ENCODE data around the gene SMARCD2. TPM values are rescaled to one million over a fixed set of nuclear protein-coding genes. Genes with fewer than 3 reads are reported as not detected.
"Not testable (repeated sequence)": the region's sequence is repeated elsewhere in the genome, so short reads cannot be mapped to it uniquely, and the experiment has no call there.

The SMARCD2 gene
- total RNA-seq, 2 donors from 2014 or later: 102 to 136 TPM

DNA sequence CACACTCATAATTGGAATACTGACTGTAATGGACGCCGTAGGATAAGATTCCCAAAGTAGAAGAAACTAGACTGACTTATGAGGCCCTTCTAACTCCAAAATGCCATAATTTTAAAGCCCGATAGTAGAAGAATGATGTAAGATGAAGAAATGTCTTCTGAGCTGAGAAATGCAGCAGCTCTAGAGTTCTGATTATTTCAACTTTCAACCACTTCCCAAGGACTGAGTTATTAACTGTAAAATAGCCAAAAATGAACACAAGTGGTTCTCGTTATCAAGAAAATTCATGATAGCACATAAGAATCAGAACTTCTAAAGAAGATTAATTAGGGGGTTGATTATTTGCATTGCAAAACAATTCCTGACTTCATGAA is 27.8 kb upstream of the SMARCD2 start:
- H3K4me1 Mint-ChIP-seq (ENCODE audit: low read depth in 2 of 2); DNase-seq (ENCODE audit: low spot score); H3K27ac Mint-ChIP-seq; H3K36me3 Mint-ChIP-seq; H3K27me3 Mint-ChIP-seq; H3K9me3 Mint-ChIP-seq; ATAC-seq; H3K4me3 Mint-ChIP-seq: not testable (repeated sequence)

GRCh38 chr17:63869491-63870291 is 27.2 kb upstream of the SMARCD2 start:
- not testable (repeated sequence) for H3K27ac Mint-ChIP-seq; ATAC-seq; H3K4me3 Mint-ChIP-seq; H3K9me3 Mint-ChIP-seq; DNase-seq (ENCODE audit: low spot score); H3K4me1 Mint-ChIP-seq (ENCODE audit: low read depth in 2 of 2); H3K36me3 Mint-ChIP-seq; H3K27me3 Mint-ChIP-seq

DNA sequence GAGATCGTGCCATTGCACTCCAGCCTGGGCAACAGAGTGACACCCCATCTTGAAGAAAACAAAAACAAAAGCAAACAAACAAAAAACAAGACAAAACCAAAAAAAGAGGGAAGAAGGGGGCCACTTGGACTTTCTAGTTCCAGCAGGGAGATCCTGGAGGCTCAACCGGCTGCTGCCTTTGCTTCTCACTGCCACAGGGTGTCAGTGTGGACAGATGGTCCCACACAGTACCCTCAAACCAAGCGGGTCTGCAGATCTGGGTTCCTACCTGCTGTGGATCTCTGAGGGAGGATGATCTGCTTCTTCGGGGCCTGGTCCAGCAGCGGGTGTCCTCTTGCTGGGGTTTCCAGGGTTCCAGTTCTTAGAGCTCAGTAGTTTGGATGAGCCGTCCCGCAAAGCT is 24.1 kb upstream of the SMARCD2 start:
- ATAC-seq; H3K4me1 Mint-ChIP-seq (ENCODE audit: low read depth in 2 of 2); H3K27ac Mint-ChIP-seq; H3K9me3 Mint-ChIP-seq; H3K27me3 Mint-ChIP-seq; H3K36me3 Mint-ChIP-seq; DNase-seq (ENCODE audit: low spot score); H3K4me3 Mint-ChIP-seq: not testable (repeated sequence)

- Mint-ChIP-seq H3K27me3 (peaks cover 0 to 7% of the 10 kb centered on the region in 2 donors), H3K27ac (no peak overlapping the region), H3K4me1 (ENCODE audit: low read depth in 2 of 2) (no peaks in the 10 kb centered on the region), H3K4me3 (no peak overlapping the region), H3K9me3 (no peaks in the 10 kb centered on the region), H3K36me3 (no peaks in the 10 kb centered on the region)
- no peak for DNase-seq (ENCODE audit: low spot score)
- no peak for ATAC-seq
Observed at GRCh38 chr17:63859257-63859656, 16.8 kb upstream of the SMARCD2 start.

DNA sequence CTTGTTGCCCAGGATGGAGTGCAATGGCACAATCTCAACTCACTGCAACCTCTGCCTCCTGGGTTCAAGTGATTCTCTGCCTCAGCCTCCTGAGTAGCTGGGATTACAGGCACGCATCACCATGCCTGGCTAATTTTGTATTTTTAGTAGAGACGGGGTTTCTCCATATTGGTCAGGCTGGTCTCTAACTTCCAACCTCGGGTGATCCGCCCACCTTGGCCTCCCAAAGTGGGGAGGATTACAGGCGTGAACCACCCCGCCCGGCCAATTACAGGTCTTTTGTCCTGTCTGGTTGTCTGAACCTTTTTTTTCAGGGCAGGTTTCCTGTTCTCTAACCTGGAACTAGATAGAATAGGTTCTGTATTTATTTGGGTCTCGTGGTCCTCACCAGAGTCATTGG is 13.9 kb upstream of the SMARCD2 start:
- DNase-seq (ENCODE audit: low spot score); H3K4me3 Mint-ChIP-seq; H3K4me1 Mint-ChIP-seq (ENCODE audit: low read depth in 2 of 2); H3K27me3 Mint-ChIP-seq; H3K9me3 Mint-ChIP-seq; H3K27ac Mint-ChIP-seq; ATAC-seq; H3K36me3 Mint-ChIP-seq: not testable (repeated sequence)

DNA sequence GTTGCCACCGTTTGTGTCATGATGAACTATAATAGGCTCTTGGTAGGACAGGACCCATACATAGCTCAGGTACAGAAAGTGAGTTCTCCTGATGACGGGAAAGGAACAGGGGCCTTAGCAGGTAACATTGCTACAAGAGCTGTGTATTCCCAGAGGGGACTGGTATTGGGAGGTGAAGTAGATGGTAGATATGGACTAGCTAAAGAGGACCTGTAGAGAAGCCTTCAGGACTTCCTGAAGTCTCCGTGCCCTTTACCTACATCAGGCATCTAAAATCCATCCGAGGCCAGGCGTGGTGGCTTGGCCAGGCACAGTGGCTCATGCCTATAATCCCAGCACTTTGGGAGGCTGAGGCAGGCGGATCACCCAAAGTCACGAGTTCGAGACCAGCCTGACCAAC is 12.7 kb upstream of the SMARCD2 start:
- no peaks in the 10 kb centered on the region for H3K4me1 Mint-ChIP-seq (ENCODE audit: low read depth in 2 of 2)
- ATAC-seq (no peak), DNase-seq (ENCODE audit: low spot score) (no peak)
- no peak overlapping the region for H3K4me3 Mint-ChIP-seq
- no peak overlapping the region for H3K27ac Mint-ChIP-seq
- peaks cover 0 to 5% of the 10 kb centered on the region in 2 donors for H3K27me3 Mint-ChIP-seq
- H3K9me3 Mint-ChIP-seq: no peaks in the 10 kb centered on the region
- H3K36me3 Mint-ChIP-seq: no peaks in the 10 kb centered on the region

DNA sequence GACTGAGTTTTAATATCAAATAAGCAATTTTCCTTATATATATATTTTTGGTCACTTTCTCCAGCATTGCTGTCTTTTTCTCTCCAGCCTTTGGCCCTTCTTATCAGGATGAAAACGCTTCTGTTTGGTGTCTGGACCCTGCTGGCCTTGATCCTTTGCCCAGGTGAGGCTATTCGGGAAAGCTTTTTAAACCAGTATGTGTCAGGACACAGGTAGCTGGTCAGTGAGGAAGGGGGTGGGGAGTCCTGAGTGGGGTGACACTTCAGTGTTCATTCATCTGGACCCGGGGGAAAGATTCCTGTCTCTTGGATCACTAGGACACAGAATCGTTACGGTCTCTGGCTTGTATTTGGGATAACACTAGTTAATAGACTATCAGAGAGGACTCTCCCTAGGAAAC is 12.2 kb upstream of the SMARCD2 start:
- H3K27ac Mint-ChIP-seq: no peak overlapping the region
- ATAC-seq (no peak), DNase-seq (ENCODE audit: low spot score) (no peak)
- H3K27me3 Mint-ChIP-seq: peaks cover 0 to under 1% of the 10 kb centered on the region in 2 donors
- H3K4me3 Mint-ChIP-seq: no peak overlapping the region
- H3K36me3 Mint-ChIP-seq: no peaks in the 10 kb centered on the region
- no peaks in the 10 kb centered on the region for H3K9me3 Mint-ChIP-seq
- no peaks in the 10 kb centered on the region for H3K4me1 Mint-ChIP-seq (ENCODE audit: low read depth in 2 of 2)

DNA sequence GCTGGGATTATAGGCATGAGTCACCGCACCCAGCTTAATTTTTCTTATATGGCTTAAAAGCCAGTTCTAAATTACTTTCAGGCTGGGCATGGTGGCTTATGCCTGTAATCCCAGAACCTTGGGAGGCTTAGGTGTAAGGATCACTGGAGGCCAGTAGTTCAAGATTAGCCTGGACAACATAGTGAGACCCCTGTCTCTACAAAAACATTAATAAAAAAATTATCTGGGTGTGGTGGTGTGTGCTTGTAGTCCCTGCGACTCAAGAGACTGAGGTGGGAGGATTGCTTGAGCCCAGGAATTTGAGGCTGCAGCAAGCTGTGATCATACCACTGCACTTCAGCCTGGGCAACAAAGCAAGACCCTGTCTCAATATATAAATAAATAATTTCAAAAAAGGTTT is 10.8 kb upstream of the SMARCD2 start:
- Mint-ChIP-seq H3K36me3 (peaks cover under 1% of the 10 kb centered on the region), H3K27ac (no peak overlapping the region), H3K27me3 (no peaks in the 10 kb centered on the region), H3K4me1 (ENCODE audit: low read depth in 2 of 2) (peaks cover 7% of the 10 kb centered on the region in 2 donors), H3K9me3 (peaks cover under 1% of the 10 kb centered on the region), H3K4me3 (no peak overlapping the region)
- ATAC-seq (no peak), DNase-seq (ENCODE audit: low spot score) (no peak)

DNA sequence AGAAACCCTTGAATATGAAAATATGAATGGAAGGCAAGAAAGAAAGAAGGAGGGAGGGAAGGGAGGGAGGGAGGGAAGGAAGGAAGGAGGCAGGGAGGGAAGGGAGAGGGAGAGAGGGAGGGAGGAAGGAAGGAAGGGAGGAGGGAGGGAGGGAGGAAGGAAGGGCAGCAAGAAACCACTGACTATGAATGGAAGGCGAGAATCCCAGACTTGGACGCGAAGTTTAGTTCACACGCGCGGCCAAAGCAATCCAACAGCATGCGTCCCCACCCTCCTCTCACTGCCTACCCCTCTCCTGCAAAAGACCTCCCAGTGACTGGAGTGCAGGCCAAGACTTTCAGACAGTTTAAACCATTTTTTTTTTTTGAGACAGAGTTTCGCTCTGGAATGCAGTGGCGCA is 7.9 kb upstream of the SMARCD2 start:
- peaks cover 4% of the 10 kb centered on the region for H3K9me3 Mint-ChIP-seq
- peaks cover 6% of the 10 kb centered on the region for H3K36me3 Mint-ChIP-seq
- H3K4me1 Mint-ChIP-seq (ENCODE audit: low read depth in 2 of 2): peaks cover 14% of the 10 kb centered on the region in 2 donors
- no peak overlapping the region for H3K4me3 Mint-ChIP-seq
- no peaks in the 10 kb centered on the region for H3K27me3 Mint-ChIP-seq
- ATAC-seq (no peak), DNase-seq (ENCODE audit: low spot score) (no peak)
- no peak overlapping the region for H3K27ac Mint-ChIP-seq

DNA sequence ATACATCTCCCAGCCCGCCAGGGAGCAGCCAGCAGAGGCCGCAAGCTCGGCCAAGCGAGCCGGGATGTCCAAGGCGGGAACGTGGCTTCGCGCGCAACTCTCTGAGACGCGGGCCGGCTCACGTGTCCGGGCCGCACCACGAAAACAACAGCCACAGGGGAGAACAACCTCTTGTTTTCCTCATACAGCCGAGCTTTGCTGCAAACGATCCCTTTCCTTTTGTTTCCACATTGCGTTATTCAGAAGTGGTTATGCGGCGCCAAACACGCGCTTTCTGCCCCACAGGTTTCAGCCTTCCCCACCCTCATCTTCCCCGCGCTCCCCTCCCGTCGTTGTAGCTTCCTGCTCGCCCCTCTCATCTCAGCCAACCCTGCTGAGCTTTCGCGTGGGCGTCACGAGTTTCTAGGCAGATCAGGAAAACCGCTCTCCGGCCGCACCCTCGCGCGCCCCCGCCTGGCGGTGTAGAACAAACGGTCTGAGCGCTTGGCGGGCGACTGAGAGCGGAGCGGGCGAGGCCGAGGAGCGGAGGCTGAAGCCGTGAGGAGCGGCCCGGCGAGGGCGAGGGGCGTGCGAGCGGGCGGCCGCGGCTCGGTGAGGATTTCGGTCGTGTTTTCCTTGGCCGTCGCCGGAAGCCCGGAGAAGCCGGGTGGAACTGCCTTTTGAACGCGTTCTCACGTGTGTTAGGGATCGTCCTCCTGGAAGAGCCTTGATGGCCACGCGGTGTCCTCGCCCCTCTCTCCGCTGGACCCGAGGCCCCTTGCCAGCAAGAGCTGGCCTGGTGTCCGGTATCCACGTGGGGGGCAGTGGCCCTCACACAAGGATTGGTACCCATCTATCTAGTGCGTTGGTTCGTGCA is 6.6 kb upstream of the SMARCD2 start:
- H3K4me3 Mint-ChIP-seq: peak overlapping the region; percentile 81
- H3K27ac Mint-ChIP-seq: peak overlapping the region; percentile 91 to 99
- ATAC-seq: peak; percentile 96 to 98
- DNase-seq (ENCODE audit: low spot score): peak; percentile 95
- H3K4me1 Mint-ChIP-seq (ENCODE audit: low read depth in 2 of 2): peaks cover 17 to 18% of the 10 kb centered on the region in 2 donors
- peaks cover 4% of the 10 kb centered on the region for H3K9me3 Mint-ChIP-seq
- peaks cover 6% of the 10 kb centered on the region for H3K36me3 Mint-ChIP-seq
- H3K27me3 Mint-ChIP-seq: no peaks in the 10 kb centered on the region

- H3K27me3 Mint-ChIP-seq: no peaks in the 10 kb centered on the region
- H3K4me1 Mint-ChIP-seq (ENCODE audit: low read depth in 2 of 2): peaks cover 20 to 23% of the 10 kb centered on the region in 2 donors
- ATAC-seq: no peak
Observed at GRCh38 chr17:63847525-63848249, 5.2 kb upstream of the SMARCD2 start.

DNA sequence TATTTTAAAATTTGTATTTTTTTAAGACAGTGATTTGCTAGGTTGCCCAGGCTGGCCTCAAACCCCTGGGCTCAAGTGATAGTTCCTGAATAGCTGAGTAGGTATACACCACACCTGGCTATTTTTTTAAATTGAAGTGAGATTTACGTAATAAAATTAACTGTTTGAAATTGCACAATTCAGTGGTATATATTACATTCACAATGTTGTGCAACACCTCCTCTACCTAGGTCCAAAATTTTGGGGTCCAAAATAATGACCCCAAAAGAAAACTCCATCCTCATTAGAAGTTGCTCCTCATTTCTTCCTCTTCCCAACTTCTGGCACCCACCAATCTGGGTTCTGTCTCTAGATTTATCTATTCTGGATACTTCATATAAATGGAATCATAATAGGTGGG is 3.0 kb upstream of the SMARCD2 start:
- peaks cover 35% of the 10 kb centered on the region in 2 donors for H3K4me1 Mint-ChIP-seq (ENCODE audit: low read depth in 2 of 2)

More at GRCh38 chr17:63847525-63848249, 5.2 kb upstream of the SMARCD2 start:
- Mint-ChIP-seq H3K36me3 (peaks cover 6% of the 10 kb centered on the region), H3K4me3 (peak overlapping the region; percentile 81), H3K27ac (peak overlapping the region; percentile 91 to 99), H3K9me3 (peaks cover 4% of the 10 kb centered on the region)
- DNase-seq (ENCODE audit: low spot score): no peak

GRCh38 chr17:63843910-63844677 is 1.6 kb upstream of the SMARCD2 start:
- peaks cover 6% of the 10 kb centered on the region for H3K36me3 Mint-ChIP-seq
- H3K9me3 Mint-ChIP-seq: peaks cover 4% of the 10 kb centered on the region
- H3K4me1 Mint-ChIP-seq (ENCODE audit: low read depth in 2 of 2): peaks cover 37 to 38% of the 10 kb centered on the region in 2 donors
- DNase-seq (ENCODE audit: low spot score) (no peak), ATAC-seq (no peak)
- H3K27me3 Mint-ChIP-seq: no peaks in the 10 kb centered on the region
- H3K4me3 Mint-ChIP-seq: peak overlapping the region; percentile 96
- H3K27ac Mint-ChIP-seq: peak overlapping the region; percentile 87 to 96

More for the DNA sequence above, 3.0 kb upstream of the SMARCD2 start:
- Mint-ChIP-seq H3K4me3 (no peak overlapping the region), H3K27me3 (no peaks in the 10 kb centered on the region), H3K36me3 (peaks cover 6% of the 10 kb centered on the region), H3K27ac (peak overlapping the region in 1 of 2 donors; percentile 54), H3K9me3 (peaks cover 4% of the 10 kb centered on the region)
- DNase-seq (ENCODE audit: low spot score): no peak
- no peak for ATAC-seq
